Activated CD4-positive, alpha-beta T cell treated with anti-CD3 and anti-CD28 coated beads, Interleukin-10, Interleukin-2, amounts not matched to agents 100 ng/mL and 50 ng/mL, durations not matched to agents 16 hours and 8 hours (primary cell): Measurements from ENCODE around the gene ADRA2A.

Experiments used
- DNase-seq: peaks from one replicate; pipeline ENCODE4 v3.0.0-alpha.2; 2020

Gene ADRA2A

DNA sequence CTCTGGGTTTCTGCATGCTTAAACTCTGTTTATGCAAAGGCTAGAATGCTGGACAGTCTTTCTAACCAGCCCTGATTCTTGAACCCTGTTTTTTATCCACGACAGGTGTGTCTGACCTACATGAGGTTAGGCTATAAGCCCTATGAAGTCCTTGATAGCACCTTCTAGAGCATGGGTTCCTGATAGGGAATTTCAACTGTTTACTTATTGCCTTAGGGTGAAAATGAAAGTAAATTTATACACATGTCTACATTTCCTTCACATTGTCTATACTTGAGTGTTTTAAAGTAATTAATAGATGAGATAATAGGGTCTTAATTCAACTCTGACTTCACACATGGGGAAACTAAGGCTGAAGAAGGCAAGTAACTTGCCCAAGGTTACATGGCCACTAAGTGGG lies 35.5 kb downstream of the ADRA2A start:
- no peak for DNase-seq

DNA sequence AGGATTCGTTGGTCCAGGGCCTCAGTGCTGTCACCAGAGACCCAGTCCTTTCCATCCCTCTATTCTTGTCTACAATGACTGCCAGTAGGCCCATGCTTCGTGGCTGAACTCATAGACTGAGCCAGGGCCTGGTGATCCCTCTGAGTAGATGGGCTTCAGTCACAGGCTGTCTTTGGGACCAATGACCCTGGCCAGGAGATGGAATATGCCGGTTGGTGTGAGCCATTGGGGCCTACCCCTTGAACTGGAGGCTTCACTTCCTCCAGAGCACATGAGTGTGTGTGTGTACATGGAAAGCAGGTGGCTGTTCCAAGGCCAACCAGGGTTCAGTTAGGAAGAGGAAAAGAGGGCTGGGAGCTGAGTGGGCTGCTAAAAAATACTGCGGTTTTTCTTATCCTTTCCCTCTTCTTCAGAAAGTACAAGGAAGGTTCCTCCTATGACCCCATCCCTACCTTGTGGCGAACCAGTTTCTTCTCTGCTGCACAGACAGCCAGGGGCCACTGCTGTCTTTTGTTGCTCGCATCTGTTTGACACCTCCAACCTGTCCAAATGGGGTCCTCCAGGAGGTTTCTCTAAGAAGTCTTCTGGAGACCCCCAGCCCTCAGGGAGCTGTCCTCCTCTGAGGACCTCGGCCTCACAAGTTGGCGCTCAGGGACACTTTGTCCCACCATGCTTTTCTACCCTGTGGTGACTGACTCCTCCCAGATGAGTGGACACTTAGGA lies 36.6 kb downstream of the ADRA2A start:
- DNase-seq: no peak

DNA sequence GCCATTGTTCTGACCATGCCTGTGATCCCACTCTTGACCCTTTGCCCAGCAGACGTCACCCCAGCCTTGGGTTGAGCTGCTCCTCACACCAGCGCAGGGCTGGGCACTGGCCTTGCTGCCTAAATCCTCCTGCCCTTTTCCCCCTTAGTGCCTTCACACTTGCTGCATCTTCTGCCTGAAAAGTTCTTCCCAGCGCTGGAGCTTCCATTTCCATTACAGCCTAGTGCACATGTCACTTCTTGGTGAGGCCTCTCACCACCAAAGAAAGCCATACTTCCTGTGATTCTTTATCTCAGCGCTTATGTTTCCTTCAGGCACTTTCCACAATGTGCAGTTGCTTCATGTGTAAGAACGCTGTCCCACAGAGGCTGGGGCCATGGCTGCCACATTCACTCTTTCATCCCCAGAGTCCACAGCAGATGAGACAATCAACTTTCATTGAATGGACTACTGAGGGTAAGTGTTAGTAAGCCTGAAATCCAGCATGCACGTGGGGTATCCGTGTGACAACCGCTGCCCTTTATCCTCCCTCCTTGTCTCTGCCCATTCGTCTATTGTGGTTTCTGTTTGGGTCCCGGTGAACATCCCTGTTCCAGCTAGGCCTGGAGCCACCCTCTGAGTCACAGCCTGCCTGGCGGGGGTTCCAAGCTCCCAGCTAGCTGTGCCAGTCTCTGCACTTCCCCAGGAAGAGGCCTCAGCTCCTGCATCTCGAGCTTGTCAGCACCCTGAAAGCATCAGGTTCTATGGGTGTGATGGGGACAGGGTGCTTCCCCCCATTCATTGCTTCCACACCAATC lies 37.3 kb downstream of the ADRA2A start:
- no peak for DNase-seq

DNA sequence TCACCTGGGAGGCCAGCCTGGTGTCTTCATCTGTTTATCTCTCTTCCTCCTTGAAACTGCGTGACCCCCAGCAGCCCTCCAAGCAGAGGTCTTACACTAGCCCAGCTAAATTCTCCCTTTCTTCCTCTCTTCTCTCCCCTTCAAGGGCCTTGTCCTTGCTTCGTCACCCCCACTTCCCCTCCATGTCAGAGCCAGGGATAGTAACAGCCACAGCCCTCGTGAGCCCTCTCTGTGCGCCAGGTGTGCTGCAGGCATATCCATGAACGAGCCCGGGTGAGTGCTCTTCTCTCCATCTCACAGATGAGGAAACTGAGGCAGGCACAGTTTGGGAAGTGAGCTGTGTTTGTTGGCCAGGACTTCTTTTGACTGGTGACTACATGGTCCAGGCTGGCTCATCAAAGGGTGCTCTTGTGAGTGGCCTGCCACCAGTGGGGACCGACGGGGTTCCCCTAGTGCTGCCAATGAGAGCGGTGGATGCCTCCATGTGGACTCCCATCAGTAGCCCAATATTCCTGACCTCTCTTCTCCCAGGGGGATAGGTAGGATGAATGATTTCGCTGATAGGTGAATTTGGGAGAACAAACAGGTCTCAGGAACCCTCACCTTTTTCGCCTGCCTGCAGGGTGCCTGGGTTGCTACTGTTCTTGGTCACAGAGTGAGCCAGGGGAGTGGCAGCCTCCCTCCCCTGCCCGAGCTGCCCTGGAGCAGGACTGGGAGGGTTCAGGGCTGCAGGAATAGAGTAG lies 38.1 kb downstream of the ADRA2A start:
- DNase-seq: no peak

DNA sequence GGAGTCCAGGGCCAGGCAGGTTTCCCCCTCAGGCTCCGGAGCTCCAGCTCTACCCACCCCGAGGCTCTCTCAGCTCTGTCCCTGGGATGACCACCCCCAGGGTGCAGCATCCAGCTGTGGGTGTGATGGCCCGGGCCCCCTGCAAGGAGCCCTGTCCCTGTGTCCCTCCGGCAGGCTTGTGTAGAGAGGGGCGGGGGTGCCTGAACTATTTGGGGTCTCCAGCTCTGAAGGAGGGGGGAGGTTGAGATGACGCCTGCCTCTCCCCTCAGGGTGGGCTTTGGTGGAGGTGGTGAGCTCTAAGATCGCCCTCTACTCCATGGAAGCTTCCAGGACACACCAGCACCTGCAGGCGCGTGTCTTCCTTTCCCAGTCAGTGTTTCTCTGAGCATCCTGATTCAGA lies 39.4 kb downstream of the ADRA2A start:
- no peak for DNase-seq

DNA sequence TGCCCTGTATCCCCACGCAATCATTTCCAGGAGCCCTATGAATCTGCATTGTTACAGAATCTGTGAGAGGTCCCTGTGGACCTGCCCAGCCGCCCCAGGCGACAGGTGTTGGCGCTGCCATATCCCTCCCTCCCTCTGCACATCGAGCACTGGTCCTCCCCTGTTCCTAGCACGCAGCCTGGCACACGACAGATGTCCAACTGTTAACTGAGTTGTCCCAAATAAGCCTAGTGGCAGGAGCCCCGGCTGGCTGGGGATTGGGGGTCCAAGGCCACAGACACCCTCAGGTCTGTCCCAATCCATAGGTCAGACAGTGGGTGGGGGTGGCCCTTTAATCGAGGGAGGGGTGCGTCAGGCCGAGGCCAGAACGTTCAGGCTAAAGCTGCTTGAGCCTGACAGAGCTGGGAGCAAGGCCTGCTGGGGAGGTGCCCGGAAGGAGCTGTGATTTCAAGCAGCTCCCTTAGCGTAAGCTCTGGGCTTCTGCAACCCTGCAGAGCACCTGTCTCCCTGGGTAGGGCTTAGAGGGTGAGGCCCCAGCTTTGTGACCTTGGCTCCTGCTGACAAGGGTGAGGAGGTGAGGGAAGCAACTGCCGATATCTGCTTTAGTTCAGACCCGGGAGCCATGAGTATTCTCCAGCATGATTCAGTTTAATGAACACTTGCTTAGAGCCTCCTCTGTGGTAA lies 40.1 kb downstream of the ADRA2A start:
- no peak for DNase-seq

DNA sequence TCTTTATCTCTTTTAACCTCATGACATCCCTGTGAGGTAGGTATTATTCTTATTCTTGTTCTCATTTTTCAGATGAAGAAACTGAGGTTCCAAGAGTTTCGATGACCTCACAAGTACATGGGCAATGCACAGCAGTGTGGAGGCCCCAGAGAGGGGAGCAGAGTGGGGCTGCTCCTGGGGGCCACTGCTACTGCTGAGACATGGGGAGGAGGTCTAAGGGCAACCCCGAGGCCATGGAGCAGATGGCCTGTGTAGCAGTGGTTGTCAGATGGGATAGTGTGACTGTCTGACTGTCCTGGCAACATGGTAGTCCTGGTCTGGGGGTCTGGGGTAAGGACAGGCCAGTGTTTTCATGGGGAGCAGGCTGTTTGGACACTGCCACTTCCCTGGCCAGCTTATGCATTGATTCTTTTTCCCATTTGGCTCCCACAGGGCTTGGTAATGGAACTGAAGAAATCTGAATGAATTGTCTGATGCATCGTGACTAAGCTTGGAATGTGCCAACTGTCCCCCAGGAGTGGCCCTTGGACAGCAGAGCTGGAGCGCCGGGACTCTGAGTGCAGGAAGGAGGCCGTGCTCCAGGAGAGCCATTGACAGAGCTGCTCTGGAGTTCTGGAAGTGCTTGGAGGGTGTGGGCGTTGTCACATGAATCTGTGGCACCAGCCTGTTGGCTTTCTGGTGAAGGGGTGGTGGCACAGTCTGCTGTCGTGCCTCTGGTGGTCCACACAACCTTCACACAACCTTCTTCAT lies 40.9 kb downstream of the ADRA2A start:
- no peak for DNase-seq

DNA sequence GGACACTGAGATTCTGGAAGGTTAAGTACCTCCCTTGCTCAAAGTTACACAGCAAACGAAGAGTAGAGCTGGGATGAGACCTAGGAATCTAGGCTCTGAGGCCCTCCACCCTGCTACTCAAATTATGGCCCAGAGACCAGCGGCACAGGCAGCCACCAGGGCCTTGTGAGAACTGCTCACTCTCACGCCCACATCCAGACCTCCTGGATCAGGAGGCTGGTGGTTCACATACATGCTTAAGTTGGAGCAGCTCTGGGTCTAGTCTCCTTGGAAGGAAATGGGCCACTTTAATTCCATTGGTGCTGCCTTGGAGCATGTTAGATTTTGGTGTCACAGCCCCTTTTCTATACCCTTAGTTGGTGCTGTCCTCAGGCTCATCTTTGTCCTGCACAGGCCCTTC lies 41.9 kb downstream of the ADRA2A start:
- DNase-seq: no peak

DNA sequence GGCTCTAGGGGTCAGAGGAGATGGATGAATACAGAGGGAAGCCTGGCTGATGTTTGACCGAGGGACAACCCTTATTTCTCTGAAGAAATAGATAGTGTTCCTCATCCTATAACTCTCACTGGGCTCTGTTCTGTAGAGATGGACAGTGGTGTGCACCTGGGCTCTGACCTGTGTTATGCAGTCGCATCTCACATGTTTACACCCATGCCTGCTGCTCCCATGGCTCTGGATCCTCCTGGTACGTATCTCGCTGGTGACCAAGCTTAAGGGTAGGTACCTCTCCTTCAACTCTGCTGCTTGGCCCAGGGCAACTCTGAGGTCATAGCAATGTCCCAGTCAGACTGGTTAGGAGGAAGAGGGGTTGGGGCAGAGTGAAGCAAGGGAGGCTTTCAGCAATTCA lies 42.8 kb downstream of the ADRA2A start:
- DNase-seq: no peak

DNA sequence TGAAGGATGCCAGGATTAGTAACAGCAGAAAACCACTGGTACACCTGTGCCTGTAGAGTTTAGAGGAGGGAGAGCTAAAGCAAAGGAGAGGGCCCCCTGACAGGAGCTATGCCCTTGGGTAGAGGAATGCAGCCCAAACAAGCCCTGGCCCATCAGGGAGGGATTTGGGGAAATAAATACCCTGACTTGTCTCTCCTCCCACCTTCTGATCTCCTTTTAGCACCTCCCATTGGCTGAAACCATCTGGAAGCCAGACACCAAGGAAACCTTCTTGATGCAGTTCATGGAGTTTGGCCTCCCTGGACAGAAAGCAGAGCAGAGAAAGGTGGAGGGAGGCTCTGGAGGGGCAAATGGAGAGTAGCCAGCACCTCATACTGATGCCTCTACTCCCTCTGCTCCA lies 45.3 kb downstream of the ADRA2A start:
- no peak for DNase-seq

DNA sequence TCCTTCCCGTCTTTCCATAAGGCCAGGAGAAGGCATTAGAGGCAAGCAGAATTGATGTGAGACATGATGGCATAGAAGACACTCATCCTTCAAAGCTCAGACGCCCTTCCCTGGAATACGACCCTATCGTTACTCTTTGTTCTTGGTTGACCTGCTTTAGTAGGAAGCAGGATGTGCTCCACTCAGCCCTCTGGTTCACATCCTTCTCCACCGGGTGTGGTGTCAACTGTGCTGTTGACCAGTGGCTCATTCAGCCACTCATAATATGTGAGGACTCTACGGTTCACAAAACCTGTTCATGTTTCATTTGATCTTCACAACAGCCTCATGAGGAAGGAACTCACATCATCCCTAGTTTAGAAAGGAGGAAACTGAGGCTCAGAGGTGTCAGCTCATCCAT lies 47.1 kb downstream of the ADRA2A start:
- no peak for DNase-seq

DNA sequence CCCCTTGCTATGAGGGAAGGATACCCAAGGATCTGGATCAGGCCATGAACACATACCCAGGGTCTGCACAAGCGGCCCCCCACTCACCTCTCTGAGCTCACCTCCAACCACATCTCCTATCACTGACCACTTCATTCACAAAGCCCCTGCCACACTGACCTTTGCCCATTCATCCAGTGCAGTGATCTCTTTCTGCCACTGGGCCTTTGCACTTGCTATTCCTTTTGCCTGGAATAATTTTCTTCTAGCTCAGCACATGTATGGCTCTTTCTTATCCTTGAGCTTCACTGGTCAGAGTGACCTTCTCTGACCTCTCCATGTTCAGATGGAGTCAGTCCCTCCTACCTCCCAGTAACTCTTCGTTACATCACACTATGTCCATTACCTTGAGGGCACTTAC lies 48.3 kb downstream of the ADRA2A start:
- DNase-seq: no peak

DNA sequence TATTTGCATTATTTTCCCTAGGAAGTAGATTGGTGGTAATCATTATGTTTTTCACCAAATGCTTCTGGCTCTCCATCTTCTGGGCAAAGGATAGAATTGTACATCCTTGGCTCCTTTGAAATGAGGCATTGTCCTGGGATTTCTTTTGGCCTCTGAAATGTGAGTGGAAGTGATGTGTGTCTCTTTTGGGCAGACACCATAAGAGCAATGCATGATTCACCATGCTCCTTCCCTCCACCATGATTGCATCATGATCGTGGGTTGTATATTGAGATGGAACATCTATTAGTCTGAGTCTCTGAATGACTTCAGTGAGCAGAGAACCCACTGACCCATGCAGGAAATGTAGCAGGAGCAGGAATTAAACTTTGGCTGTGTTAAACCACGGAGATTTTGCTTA lies 49.2 kb downstream of the ADRA2A start:
- no peak for DNase-seq

DNA sequence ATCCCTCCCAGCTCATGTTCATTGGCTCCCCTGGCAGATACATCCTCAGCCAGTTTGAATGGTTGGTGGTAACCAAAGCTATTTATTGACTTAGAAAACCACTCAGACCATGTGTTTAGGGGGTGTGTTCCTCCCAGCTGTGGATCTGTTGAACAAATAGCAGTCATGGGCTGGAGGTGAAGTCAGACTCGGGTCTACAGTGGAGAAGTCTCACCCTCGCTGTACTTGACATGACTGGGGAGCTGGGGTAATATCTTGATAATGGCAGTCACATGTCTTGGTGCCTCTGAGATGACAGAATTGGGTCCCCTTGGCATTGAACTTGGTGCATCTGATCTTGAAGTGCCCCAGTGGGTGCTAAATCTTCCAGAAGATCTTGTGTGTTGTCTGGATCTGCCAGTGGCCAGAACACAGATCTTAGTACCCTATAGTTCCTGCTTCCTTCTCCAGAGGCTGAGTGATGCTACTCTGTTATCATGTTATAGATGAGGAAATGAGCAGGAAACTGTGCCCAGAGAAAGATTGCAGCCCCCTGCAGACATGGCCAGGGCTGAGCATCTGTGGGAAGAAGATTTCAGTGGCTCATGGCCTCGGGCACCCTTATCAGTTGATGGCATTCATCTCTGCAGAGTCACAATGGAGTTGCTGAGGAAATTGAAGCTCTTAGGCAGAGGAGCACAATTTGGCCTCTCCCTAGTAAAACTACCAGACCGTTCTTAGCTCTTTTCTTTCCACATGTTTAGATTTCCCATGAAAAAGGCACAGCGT lies 50.4 kb downstream of the ADRA2A start:
- DNase-seq: no peak

DNA sequence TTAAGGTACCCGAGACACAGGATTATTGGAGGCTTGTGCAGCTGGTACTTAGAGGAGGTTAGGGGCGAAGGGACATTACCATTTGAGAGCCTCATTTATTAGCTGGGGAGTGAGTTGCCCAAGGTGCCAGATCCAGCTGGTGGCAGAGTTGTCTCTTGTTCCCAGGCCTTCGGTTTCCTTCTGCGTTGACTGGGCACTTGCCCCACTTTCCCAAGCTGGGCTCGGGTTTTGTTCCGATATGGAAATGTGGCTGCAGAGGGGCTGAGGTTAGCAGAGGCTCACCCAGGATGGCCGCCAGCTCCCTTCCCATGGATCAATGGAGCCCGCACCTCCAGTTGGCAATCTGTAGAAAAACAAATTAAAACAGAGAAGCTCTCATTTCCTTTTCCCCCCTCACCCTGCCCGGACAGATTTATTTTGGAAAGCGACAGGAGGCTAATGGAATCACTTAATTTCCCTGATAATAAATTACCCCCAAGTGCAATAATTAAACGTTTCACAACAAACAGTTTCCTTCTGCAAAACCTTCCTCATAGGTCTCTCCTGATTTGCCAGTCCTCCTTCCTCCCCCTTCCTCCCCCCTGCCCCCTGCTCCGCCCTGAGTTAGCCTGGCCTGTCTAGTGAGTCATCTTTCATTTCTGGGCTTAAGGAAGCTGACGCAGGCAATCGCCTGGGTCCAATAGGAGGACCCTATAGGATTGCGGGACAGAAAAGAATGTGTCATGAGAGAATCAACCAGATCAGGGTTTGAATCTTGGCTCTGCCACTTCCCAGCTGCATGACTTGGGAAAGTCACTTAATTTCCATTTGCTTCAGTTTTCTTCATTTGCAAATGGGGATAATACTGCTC lies 51.7 kb downstream of the ADRA2A start:
- no peak for DNase-seq

DNA sequence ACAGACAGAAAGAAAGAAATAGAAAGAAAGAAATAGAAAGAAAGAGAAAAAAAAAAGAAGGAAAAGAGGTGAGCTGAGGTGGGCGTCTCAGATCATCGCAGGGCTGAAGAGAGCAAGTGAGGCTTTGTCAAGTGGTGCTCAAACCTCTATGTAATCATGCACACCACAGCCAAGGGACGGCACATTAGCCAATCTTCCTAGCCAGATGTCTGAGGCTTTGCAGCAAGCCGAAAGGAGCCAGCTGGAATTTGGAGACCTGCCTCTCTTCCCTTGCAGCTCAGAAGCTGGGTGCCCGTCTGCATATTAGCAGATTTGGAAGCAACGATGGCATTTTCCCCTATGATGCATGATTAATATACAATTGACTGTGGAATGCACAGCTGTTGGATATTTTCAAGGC lies 52.5 kb downstream of the ADRA2A start:
- no peak for DNase-seq

DNA sequence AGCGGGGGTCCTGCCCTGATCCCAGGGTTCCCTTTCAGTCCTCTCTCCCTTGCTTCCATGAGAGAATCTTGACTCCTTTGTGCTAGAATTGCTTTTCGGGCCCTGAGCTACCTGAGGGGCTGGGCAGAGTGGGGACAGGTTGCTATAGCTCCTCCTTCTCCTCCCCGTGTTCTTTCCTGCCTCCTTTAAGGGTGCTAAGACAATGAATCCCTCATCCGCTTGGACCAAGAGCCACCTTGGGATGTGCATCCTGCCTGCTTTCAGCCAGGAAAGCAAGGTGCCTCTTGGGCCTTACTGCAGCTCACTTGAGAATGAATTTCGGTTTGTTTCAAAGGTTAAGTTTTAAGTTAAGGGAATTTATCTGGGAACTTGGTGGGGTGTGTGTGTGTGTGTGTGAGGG lies 53.6 kb downstream of the ADRA2A start:
- no peak for DNase-seq
